Measurements from ENCODE around the gene ABCC11.
"Not testable (repeated sequence)": the region's sequence is repeated elsewhere in the genome, so short reads cannot be mapped to it uniquely, and the experiment has no call there.

Gene ABCC11

GRCh38 chr16:48172682-48173081 is 74.7 kb downstream of the ABCC11 start:
- TF ChIP-seq CTCF (IDR thresholded peaks at IDR 0.05; ENCODE audit: low read depth, low read length), result no peak
- DNase-seq (ENCODE audit: extremely low read depth, low read depth), result no peak

GRCh38 chr16:48169896-48170295 is 77.4 kb downstream of the ABCC11 start:
- no peak for DNase-seq (ENCODE audit: extremely low read depth, low read depth)
- no peak for TF ChIP-seq CTCF (IDR thresholded peaks at IDR 0.05; ENCODE audit: low read depth, low read length)

- no peak for DNase-seq (ENCODE audit: extremely low read depth, low read depth)
- no peak for TF ChIP-seq CTCF (IDR thresholded peaks at IDR 0.05; ENCODE audit: low read depth, low read length)
These were observed 79.3 kb downstream of the ABCC11 start for GRCh38 chr16:48168075-48168474.

GRCh38 chr16:48166617-48167016 is 80.7 kb downstream of the ABCC11 start:
- not testable (repeated sequence) for DNase-seq (ENCODE audit: extremely low read depth, low read depth)

GRCh38 chr16:48165961-48166578 is 81.3 kb downstream of the ABCC11 start:
- TF ChIP-seq CTCF (IDR thresholded peaks at IDR 0.05; ENCODE audit: low read depth, low read length), result no peak
- DNase-seq (ENCODE audit: extremely low read depth, low read depth), result no peak

- peak; percentile 31 for DNase-seq (ENCODE audit: extremely low read depth, low read depth)
- peak; percentile 90 for TF ChIP-seq CTCF (IDR thresholded peaks at IDR 0.05; ENCODE audit: low read depth, low read length)
These were observed 82.2 kb downstream of the ABCC11 start for GRCh38 chr16:48164907-48165715.

GRCh38 chr16:48162839-48163410 is 84.4 kb downstream of the ABCC11 start:
- TF ChIP-seq CTCF (IDR thresholded peaks at IDR 0.05; ENCODE audit: low read depth, low read length), result no peak
- DNase-seq (ENCODE audit: extremely low read depth, low read depth), result no peak

Measured in AG09319 (cell line).